HG03558 (cell line): ENCODE data around the gene PAX3.

ENCODE experiments used
- ATAC-seq: cut with Tn5 transposase; IDR thresholded peaks from one replicate; pipeline ENCODE4 v1.9.1; 2021; ENCODE audit warnings: moderate number of reproducible peaks; ENCODE audit not compliant: unreplicated experiment; ENCODE audit errors: extremely low read depth

Gene PAX3

DNA sequence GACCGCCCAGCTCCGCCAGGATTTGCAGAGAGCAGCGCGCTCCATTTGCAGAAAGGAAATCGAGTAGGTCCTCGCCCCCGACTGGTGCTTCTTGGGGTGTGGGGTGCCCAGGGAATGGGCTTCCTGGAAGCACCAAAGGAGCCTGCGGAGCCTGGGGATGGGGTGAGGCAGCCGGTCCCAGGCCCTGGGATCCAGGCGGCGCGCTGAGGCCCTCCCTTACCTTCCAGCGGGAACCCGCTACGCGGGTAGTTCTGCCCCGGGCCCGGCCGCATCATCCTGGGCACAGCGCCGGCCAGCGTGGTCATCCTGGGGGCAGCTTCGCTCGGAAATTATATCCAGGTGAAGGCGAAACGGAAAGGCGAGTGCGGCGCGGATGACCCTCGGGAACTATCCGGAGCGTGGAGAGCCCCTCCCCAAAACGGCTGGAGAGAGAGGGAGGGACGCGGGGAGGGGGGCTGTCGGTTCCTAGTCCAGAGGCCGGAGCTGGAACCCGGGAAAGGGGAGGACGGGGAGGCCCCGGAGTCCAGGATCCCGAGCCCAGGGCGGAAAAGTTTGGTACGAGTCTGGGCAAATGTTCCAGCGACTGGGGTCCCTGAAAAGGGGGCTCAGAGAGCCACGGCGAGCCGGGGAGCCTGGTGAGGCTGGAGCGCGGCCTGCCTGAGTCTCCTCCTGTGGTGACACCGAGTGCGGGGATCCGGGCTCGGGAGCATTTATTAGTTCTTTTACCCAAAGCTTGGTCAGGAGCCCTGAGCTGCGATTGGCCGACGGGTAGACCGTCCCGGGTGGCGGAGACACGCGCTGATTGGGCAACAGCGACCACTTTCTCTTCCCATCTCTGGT lies at the start of gene PAX3:
Gene PAX3, minus strand, starts transcription at position 688 of the 840 bp plus-strand sequence. Its CDS starts 383 bp downstream, at position 305.
- ATAC-seq, result no peak

DNA sequence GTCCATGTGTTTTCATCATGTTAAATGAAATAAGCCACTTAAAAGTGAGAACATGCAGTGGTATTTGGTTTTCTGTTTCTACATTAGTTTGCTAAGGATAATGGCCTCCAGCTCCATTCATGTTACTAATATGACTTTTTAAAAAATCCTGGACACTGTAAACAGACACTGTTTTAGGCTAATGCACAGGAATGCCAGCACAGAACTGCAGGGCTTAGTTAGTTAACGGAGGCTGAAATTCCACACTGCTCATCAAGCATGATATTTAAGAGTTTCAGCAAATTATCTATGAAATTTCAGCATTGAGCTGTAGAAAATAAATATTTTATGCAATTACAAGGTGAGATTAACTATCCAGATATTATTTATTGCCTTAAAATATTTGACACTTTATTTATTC lies 42.5 kb upstream of the PAX3 start:
- no peak for ATAC-seq

DNA sequence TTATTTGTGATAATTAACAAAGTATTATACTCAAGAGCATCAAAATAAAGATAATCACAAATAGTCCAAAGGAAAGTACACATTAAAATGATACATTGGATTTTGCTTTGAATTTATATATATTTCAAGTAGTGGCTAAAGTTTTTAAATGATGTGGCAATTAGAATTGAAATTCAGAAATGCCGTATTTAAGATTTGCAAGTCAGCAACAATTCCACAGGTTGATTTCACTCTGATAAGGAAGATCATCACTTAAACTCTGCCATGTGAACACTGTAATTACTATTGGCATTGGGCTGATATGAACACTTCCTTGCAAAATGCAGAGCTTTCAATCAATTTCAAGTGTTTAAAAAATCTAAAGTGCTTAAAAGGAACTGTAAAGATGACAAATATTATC lies 39.6 kb upstream of the PAX3 start:
- no peak for ATAC-seq

DNA sequence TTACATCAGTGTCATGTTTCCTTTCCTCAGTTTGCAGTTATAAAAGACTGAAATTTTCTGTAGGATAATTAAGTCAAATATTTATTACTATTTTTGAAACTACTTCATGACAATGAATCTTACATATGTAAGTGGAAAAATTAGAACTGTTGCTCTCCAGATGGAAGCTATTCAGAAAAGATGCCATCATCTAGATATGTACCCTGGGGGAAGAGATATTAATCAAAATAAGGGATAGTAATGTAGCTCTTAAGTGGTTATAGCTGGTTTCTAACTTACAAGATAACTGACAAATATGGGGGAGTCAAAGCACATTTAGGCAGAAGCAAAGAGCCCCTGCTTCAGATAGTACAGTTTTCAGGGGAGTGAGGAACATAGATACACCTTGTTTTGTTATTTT lies 38.1 kb upstream of the PAX3 start:
- ATAC-seq, result no peak

DNA sequence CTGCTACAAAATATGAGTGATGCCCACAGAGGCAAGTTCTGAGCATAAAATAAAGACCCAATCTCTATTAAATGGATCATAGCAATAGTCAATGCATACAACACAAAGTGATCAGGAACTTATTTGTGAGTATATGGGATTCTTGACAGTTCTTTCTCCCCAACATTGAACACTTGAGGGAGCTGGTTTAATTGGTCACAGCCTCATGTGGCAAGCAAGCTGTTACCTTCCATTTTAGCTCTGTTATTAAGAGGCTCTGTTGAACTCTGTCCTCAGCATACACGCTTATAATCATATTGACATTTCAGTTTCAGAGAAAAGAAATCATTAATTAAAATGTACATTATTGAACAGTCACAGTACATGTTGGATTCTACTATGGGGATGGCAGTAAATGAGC lies 37.6 kb upstream of the PAX3 start:
- ATAC-seq, result no peak

DNA sequence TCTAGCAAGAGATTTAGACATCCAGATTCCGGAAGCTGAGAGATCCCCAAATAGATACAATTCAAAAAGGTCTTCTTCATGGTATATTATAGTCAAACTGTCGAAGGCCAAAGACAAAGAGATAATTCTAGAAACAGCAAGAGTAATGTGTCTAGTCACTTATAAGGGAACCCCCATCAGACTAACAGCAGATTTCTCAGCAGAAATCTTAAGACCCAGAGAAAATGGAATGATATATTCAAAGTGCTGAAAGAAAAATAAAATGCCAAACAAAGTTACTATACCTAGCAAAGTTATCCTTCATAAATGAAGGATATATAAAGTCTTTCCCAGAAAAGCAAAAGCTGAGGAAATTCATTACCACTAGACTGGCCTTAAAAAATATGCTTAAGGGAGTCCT lies 36.1 kb upstream of the PAX3 start:
- no peak for ATAC-seq

DNA sequence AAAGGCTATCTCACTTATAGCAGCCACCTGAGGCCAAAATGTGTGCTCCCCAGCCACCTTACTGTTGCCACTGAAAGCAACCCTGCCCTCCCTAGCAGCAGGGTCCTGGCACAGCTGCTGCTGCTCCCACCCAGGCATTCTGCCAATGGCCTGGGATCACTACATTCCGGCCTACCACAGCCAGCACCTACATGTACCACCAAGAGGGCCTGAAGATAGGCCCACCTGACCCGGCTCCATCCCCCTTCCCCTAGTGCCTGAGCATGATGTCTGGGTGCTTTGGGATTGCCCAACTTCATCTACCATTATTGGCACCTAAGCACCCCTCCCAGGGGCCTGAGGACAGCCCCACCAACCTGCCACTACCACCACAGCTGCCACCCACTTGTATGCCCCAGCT lies 34.6 kb upstream of the PAX3 start:
- ATAC-seq, result no peak

DNA sequence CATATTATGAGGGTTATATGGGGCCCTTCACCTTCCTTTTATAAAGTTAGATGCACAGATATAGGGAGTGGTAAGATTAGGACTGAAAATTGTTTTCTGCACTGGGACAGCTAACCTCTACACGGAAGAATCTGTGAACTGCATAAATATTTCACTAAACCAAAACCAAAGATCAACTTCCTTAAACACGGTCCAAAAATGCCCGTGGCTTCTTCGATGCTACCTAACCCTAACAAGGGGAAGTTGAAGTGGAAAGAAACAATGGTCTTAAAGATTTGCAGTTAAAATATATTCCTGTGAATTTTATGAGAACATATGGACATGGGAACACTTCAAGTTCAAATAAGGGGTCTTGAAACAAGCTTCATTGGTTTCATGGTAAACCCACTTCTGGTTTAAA lies 33.3 kb upstream of the PAX3 start:
- no peak for ATAC-seq

DNA sequence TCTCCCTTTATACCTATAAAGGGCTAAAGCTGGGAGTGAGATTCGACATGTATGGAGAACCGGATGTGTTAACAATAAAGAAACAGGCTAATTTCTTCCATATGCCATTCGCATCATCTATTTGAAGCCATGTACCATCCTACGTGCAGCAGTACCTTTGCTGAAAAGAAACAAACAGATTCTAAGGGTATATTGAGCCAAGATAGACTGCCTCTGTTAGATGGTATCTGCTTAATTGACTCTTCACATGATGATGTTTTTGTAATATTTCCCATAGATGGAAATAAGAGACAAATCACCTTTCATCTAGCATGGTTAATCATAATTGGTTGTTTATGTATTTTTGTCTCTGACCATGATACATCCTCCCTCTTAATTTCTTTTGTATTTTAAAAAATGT lies 32.1 kb upstream of the PAX3 start:
- ATAC-seq, result no peak

DNA sequence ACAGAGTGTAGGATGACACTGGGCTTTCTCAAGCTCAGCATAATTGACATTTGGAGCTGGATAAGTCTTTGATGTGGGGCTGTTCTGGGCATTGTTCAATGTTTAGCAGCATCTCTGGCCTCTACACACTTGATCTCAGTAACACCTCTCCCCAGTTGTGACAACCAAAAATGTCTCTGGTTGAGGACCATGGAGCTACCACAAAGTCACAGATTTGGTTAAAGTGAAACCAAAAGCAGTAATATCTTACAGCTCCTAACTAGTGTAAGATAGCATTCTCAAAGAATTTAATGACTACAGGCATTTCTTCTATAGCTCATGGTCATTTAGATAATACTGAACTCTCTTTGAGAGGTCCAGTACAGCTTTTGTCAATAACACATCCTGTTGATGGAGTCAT lies 23.4 kb upstream of the PAX3 start:
- ATAC-seq, result peak; percentile 22

DNA sequence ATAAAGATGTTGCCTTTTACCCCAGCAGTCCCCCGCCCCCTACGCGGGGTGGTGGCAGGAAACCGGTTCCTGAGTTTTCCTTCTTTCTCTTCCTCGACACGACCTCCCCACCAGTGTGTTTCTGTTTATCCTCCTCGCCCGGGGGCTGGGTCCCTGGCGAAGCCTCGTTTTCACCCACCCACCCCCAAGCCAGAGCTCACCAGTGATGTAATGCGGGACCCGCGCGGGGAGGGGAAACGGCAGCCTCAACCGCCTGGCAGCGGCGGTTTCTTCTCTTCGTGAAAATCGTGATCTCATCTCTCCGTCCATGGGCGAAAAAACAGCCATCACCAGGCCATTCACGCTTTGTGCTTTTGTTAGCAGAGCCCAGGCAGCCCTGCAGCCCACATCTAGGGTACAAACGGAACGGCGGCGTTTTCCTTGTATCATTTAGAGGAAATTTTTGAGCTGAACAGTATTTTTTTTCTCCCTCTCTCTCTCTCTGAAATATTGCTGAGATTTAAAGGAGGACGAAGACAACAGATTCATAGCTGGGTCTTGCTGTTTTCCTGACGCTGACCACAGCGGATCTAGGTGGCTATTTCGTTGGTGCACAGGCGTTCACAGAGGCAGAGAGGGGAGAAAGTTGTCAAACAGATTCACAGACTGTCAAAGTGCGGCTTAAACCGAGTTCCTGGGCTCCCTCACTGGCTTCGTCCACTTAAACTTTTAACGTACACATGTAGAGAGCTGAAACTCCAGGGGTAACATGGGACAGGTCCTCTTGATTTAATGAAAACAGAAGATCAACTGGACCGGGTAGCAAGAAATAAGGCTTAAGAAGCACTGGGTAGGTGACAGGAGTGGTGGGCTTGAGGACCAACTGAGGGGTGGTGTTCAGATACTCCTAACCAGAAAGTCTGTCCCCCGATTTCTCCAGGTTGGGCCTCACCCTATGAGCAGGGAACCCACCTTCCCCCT lies 21.9 kb upstream of the PAX3 start:
- ATAC-seq, result no peak

DNA sequence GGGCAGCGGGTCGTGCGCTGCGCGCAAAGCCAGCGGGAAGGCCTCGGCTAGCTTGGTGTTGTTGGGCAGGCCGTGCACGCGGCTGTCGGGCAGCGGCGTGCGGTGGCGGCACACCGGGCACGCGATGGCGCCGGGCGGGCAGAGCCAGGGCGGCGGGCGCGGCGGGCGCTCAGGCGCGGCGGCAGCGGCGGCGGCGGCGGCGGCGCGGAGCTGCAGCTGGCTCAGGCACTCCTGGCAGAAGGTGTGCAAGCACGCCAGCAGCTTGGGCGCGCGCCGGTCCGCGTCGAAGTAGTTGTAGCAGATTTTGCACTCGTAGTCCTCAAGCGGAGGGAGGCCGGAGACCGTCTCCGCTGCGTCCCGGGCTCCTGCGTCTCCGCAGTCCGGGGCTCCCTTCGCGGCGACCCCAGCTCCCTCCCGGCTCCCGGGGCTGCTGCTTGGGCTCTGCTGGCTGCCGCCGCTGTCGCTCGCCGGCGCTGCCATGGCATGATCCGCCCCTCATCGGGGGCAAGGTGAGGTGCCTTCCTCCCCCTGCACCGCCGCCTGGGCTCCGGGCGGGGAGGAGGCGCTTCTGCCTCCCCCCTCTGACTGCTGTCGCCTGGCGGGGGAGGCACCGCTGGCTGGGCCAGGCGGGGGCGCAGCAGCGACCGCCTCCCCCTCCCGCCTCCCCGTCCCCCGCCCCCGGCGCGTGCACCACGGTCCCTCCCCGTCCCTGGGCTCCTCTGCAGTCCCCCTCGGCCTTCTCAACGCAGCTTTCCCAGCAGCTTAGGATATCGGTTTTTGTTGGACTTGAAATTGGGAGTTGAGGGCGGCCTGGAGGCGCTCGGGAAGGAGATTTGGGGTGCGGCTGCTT lies 21.0 kb upstream of the PAX3 start:
- ATAC-seq, result peak; percentile 31

DNA sequence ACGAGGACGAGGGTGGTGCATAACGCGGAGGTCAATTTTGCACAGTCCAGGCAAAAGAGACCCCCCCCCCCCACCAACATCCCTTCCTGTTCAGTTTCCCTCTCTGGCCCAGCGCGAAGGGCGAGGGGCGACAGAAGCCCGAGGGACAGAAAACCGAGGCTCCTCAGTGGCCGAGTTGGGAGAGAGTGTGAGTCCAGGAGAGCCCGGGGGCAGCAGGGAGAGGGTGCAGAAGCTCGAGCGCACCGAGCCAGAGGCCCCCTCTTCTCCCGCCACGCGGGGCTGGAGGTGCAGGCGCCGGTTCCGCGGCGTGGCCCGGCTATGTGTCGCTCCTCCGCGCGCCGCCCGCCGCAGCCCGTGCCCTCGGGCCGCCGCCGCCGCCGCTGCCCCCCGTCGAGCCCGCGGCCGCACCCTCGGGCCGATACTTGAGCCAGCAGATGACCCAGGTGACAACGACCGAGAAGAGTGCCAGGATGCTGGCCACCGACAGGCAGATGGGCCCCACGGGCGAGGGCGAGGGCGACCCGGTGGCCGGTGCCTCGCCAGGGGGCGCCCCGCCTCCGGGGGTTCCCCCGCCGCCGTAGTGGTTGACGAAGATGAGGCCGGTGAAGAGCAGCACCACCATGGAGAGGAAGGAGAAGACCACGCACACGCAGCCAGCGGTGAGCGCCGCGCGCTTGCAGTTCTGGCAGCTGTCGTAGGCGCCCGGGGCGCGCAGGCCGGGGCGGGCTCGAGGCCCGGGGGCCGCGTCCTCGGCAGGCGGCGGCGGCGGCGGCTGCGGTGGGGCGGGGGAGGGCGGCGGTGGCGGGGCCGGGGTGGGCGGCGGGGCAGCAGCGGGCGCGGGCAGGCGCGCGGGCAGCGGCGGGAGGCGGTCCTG lies 20.2 kb upstream of the PAX3 start:
- peak; percentile 21 for ATAC-seq

DNA sequence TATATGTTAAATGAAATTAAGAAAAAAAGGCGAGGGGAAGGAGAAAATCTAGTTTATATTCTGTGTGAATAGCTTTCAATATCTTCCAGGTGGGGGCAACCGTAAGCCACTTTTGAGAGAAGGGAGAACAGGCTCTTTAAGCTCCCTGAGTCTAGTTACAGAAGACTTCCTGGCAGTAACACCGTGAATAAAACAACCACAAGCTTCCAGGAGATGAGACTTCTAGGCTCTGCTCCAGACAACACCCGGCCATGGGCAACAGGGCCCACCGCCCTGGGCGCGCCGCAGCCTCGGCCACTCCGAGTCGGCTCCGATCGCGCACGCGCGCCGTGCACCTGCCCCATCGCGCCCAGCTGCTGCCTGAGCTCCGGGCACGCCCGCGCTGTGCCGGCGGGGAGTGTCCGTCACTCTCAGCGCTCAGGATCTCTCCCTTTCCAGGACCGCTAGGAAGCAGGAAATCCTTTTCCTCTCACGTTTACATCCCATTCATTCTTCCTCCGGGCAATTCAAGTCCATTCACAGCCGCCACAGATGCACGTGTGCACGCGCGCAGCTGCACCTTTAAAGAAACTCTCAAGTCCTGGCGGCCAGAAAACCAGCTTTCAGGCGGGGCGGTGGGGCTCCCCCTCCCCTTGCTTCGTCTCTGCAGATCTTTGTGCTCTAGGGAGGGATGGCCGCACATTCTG lies 19.4 kb upstream of the PAX3 start:
- ATAC-seq, result peak; percentile 30

DNA sequence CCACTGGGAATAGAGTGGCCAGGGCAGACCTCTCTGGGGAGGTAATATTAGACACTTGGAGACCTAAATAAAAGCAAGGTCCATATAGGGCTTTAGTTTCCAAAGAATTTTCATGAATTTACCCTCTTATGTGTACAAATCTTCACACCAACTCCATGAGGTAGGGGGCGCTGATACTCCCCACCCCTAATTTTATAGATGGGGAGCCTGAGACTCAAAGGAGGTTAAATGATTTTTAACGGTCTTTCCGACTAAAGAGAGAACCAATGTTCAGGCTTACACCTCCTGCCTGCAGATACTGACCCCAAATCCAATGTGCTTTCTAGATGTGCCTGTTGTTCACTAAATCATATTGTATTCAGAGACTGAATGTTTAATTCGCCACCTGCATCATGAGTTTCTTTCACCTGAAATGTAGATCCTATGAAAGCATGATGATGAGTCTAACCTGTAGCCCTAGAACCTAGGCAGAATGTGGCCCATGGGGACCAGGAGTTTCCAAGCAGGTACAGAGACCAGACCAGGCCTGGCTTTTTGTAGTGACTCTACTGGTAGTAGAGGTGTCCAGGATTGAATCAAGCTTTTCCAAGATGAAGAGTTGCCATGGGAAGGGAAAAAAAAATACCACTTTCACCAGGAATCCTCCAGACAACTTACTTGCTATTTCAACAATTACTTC lies 16.8 kb upstream of the PAX3 start:
- ATAC-seq, result no peak

DNA sequence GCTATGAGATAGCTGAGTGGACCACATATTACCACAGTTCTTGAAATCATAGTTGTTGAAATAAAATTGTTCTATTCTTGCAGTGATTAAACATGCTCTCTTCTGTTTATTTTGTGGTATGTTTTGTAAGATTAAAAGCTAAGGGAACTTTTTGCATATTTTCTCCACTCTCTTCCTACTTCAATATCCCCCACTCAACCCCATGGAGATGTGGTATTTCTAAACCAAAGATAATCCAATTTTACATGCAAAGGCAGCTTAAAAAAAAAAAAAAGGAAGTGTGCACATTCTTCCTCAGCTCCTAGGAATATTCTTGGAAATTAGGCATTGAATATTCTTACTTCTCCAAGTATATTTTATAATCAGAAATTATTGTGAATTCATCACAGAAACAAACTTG lies 15.0 kb upstream of the PAX3 start:
- ATAC-seq, result no peak

DNA sequence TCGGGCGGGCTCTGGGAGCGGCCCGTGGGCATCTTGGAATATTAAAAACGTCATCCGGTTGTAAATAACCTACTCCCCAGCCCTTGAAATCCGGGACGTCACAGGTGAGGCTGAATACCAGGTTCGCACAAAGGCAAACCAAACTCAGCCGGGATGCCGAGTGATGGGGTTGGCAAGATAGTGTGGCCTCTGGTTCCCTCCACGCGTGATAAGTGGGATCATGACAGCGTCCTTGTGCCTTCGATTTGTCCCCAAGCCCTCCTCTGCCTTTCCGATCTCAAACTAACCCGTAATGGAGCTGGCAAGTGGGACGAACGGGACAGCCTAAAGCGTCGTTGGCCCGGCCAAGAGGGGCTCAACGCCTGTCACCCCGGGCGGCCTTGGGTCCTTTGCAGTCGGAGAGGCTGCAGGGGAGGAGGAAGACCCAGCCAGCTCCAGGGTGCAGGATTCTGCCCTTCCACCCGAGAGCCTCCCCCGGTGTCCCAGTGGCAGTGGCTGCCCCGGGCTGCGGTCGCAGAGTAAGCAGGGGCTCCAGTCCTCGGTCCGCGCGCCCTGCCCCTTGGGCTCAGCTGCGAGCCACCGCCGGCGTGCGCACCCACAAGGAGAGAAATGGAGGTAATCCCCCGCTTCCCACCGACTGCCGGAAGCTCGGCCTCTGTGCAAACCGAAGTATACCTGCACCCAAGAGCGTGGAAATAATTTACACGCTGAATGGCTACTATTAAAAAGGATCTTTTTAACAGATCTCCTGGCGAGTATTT lies 13.4 kb upstream of the PAX3 start:
- ATAC-seq, result no peak
